SU-DHL-6 (cell line): ENCODE results near the gene TMEM14C.
"Not testable (repeated sequence)": the region's sequence is repeated elsewhere in the genome, so short reads cannot be mapped to it uniquely, and the experiment has no call there.

Source experiments
- H2AFZ ChIP-seq: fragments of 200-600 bp; sonication (generic); 2 replicates; pipeline ENCODE4 v1.6.1; 2014; ENCODE audit warnings: low read depth, mild to moderate bottlenecking, moderate library complexity, mixed read lengths, antibody characterized with exemption, low read length; ENCODE audit not compliant: severe bottlenecking
- H3F3A ChIP-seq: fragments of 200-600 bp; shearing (Covaris generic); 2 replicates; pipeline ENCODE4 v1.6.0; 2016; ENCODE audit warnings: antibody characterized with exemption, mild to moderate bottlenecking; ENCODE audit not compliant: insufficient read depth
- H3K27ac ChIP-seq: fragments of 200-600 bp; sonication (generic); 2 replicates; pipeline ENCODE4 v1.5.1; 2016; ENCODE audit warnings: low read depth, mild to moderate bottlenecking, low read length, moderate library complexity, mixed read lengths
- H3K27me3 ChIP-seq: fragments of 200-600 bp; sonication (generic), shearing (Covaris generic); 2 replicates; pipeline ENCODE4 v1.6.0; 2014; ENCODE audit warnings: mild to moderate bottlenecking, low read length
- H3K36me3 ChIP-seq: fragments of 200-600 bp; sonication (generic); 2 replicates; pipeline ENCODE4 v1.6.1; 2014; ENCODE audit warnings: mild to moderate bottlenecking, low read length, mixed read lengths
- H3K4me2 ChIP-seq: fragments of 300-600, 200-600 bp; shearing (Covaris generic), sonication (generic); 2 replicates; pipeline ENCODE4 v1.6.0; 2014; ENCODE audit warnings: low read length, low read depth, mild to moderate bottlenecking; ENCODE audit not compliant: poor library complexity, severe bottlenecking
- H3K4me3 ChIP-seq: fragments of 200-600 bp; sonication (generic); 2 replicates; pipeline ENCODE4 v1.5.1; 2014; ENCODE audit warnings: antibody characterized with exemption, low read length, mild to moderate bottlenecking, mixed read lengths; ENCODE audit not compliant: insufficient read depth, poor library complexity, severe bottlenecking
- H3K79me2 ChIP-seq: fragments of 200-600 bp; sonication (generic); 2 replicates; pipeline ENCODE4 v1.6.1; 2014; ENCODE audit warnings: mild to moderate bottlenecking, low read length, moderate library complexity; ENCODE audit not compliant: insufficient read depth
- H3K9ac ChIP-seq: fragments of 200-600 bp; sonication (generic); 2 replicates; pipeline ENCODE4 v1.7.0; 2014; ENCODE audit warnings: mild to moderate bottlenecking, low read length
- H3K9me2 ChIP-seq: fragments of 200-600 bp; sonication (generic); replicated peaks from 2 replicates; pipeline ENCODE4 v1.6.1; 2014; ENCODE audit warnings: low read length; ENCODE audit not compliant: insufficient read depth
- H3K9me3 ChIP-seq: fragments of 200-600 bp; sonication (generic); 2 replicates; pipeline ENCODE4 v1.6.1; 2014; ENCODE audit warnings: low read length, mixed read lengths; ENCODE audit not compliant: insufficient read depth
- H4K20me1 ChIP-seq: fragments of 200-600 bp; sonication (generic); 2 replicates; pipeline ENCODE4 v1.6.1; 2014; ENCODE audit warnings: low read depth, mild to moderate bottlenecking, antibody characterized with exemption, low read length, moderate library complexity, mixed read lengths
- EZH2phosphoT487 ChIP-seq: fragments of 200-600 bp; sonication (generic), shearing (Covaris generic); conservative IDR thresholded peaks from 2 replicates; pipeline ENCODE4 v1.6.1; 2018; ENCODE audit warnings: mild to moderate bottlenecking, antibody characterized with exemption, low read length, moderate library complexity, mixed read lengths
- TF ChIP-seq, protein P1 (sequence below): fragments of 200-600 bp; sonication (generic); IDR thresholded peaks from one replicate; pipeline ENCODE4 v1.5.1; 2017; ENCODE audit warnings: antibody characterized with exemption, mild to moderate bottlenecking, low read length, moderate library complexity; ENCODE audit not compliant: insufficient read depth, poor library complexity, severe bottlenecking

Gene TMEM14C

DNA sequence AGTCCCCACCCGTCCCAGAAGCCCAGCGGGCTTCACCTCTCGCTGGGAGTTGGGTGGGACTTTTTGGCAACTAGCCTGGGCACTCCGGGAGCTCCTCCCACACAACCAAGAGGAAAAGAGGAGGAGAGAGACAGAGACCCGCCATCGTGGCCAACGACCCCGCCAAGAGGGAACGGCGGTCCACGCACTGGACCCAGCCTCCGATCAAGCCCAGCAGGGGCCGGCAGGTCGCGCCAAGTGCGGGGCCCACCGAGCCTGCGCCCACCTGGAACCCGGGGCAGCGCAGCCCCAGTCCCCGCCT lies 3.0 kb upstream of the TMEM14C start:
- H3K27ac ChIP-seq = peak overlapping the region; percentile 43; the same call in 1 of the 2 replicates
- H3K79me2 ChIP-seq = 0 out of 2 replicates have a peak, but pooled peaks cover 12% of the 10 kb centered on the region
- TF ChIP-seq, protein P1, sequence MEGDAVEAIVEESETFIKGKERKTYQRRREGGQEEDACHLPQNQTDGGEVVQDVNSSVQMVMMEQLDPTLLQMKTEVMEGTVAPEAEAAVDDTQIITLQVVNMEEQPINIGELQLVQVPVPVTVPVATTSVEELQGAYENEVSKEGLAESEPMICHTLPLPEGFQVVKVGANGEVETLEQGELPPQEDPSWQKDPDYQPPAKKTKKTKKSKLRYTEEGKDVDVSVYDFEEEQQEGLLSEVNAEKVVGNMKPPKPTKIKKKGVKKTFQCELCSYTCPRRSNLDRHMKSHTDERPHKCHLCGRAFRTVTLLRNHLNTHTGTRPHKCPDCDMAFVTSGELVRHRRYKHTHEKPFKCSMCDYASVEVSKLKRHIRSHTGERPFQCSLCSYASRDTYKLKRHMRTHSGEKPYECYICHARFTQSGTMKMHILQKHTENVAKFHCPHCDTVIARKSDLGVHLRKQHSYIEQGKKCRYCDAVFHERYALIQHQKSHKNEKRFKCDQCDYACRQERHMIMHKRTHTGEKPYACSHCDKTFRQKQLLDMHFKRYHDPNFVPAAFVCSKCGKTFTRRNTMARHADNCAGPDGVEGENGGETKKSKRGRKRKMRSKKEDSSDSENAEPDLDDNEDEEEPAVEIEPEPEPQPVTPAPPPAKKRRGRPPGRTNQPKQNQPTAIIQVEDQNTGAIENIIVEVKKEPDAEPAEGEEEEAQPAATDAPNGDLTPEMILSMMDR = no peak
- no peak for TF ChIP-seq EZH2phosphoT487
- peak overlapping the region; percentile 39 for H3K4me2 ChIP-seq
- peaks cover 29% of the 10 kb centered on the region for H3K9me3 ChIP-seq
- H3F3A ChIP-seq = peaks cover 23% of the 10 kb centered on the region
- H3K36me3 ChIP-seq = 0 out of 2 replicates have a peak, but pooled peaks cover 3% of the 10 kb centered on the region
- peak overlapping the region; percentile 41 for H3K4me3 ChIP-seq
- no peaks in the 10 kb centered on the region for H3K9me2 ChIP-seq
- H3K27me3 ChIP-seq = no peaks in the 10 kb centered on the region
- peak overlapping the region; percentile 54 for H3K9ac ChIP-seq
- H4K20me1 ChIP-seq = no peaks in the 10 kb centered on the region
- H2AFZ ChIP-seq = peak overlapping the region; percentile 59

DNA sequence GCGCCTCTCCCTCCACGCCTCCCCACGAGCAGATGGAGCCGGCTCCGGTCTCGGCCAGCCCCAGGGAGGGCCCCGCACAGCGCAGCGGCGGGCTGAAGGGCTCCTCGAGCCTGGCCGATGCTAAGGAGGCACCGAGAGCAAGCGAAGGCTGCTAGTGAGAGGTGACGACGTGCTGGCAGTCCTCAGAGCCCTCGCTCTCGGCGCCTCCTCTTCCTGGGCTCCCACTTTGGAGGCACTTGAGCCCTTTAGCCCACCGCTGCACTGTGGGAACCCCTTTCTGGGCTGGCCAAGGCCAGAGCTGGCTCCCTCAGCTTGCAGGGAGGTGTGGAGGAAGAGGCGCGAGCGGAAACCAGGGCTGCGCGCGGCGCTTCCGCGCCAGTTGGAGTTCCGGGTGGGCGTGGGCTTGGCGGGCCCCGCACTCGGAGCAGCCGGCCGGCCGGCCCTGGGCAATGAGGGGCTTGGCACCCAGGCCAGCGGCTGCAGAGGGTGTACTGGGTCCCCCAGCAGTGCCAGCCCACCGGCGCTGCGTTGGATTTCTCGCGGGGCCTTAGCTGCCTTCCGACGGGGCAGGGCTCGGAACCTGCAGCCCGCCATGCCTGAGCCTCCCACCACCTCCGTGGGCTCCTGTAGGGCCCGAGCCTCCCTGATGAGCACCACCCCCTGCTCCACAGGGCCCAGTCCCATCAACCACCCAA lies 2.5 kb upstream of the TMEM14C start:
- H3K27ac ChIP-seq = peak overlapping the region; percentile 43
- no peaks in the 10 kb centered on the region for H4K20me1 ChIP-seq
- peak overlapping the region; percentile 54 for H3K9ac ChIP-seq
- 0 out of 2 replicates have a peak, but pooled peaks cover 12% of the 10 kb centered on the region for H3K79me2 ChIP-seq
- H3K9me2 ChIP-seq = no peaks in the 10 kb centered on the region
- H3F3A ChIP-seq = peaks cover 23% of the 10 kb centered on the region
- H2AFZ ChIP-seq = peak overlapping the region; percentile 59
- H3K27me3 ChIP-seq = no peaks in the 10 kb centered on the region
- 0 out of 2 replicates have a peak, but pooled peaks cover 3% of the 10 kb centered on the region for H3K36me3 ChIP-seq
- peak overlapping the region; percentile 39 for H3K4me2 ChIP-seq
- peaks cover 29% of the 10 kb centered on the region for H3K9me3 ChIP-seq
- peak overlapping the region; percentile 41 for H3K4me3 ChIP-seq
- TF ChIP-seq, protein P1 = no peak
- TF ChIP-seq EZH2phosphoT487 = no peak

DNA sequence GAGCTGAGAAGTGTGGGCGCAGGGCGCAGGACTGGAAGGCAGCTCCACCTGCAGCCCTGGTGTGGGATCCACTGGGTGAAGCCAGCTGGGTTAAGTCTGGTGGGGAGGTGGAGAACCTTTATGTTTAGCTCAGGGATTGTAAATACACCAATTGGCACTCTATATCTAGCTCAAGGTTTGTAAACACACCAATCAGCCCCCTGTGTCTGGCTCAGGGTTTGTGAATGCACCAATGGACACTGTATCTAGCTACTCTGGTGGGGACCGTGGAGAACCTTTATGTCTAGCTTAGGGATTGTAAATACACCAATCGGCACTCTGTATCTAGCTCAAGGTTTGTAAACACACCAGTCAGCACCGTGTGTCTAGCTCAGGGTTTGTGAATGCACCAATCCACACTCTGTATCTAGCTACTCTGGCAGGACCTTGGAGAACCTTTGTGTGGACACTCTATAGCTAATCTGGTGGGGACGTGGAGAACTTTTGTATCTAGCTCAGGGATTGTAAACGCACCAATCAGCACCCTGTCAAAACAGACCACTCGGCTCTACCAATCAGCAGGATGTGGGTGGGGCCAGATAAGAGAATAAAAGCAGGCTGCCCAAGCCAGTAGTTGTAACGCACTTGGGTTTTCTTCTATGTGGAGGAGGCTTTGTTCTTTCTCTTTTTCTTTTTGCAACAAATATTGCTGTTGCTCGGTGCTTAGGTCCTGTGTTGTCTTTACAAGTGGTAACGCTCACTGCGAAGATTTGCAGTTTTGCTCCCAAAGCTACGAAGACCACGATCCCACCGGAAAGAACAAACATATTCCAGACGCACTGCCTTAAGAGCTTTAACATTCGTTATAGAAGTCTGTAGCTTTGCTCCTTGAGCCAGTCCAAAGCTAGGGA lies 1.7 kb upstream of the TMEM14C start:
- not testable (repeated sequence) for H3K9me2 ChIP-seq, H4K20me1 ChIP-seq, H3K27me3 ChIP-seq, H3K36me3 ChIP-seq
- peak overlapping the region; percentile 59 for H2AFZ ChIP-seq
- 0 out of 2 replicates have a peak, but pooled peaks cover 12% of the 10 kb centered on the region for H3K79me2 ChIP-seq
- peak overlapping the region; percentile 81 for H3K4me2 ChIP-seq
- H3K9me3 ChIP-seq = peaks cover 29% of the 10 kb centered on the region
- H3F3A ChIP-seq = peaks cover 23% of the 10 kb centered on the region
- peak overlapping the region; percentile 54 for H3K9ac ChIP-seq
- H3K27ac ChIP-seq = peak overlapping the region; percentile 43
- peak overlapping the region; percentile 41 for H3K4me3 ChIP-seq
